ENCODE measurements around the gene GRIA4. TPM values are rescaled to one million over a fixed set of nuclear protein-coding genes. Genes with fewer than 3 reads are reported as not detected.

GRIA4 gene
- polyA plus RNA-seq, 2 of the 4 experiments (the other 2 are of a cell fraction): not detected

- Histone ChIP-seq H3K9me3 (no peaks in the 10 kb centered on the region), H3K4me2 (no peak overlapping the region), H3K4me1 (no peaks in the 10 kb centered on the region), H3K4me3 (no peak overlapping the region), H3K27ac (no peak overlapping the region)
- TF ChIP-seq NR3C1 (IDR thresholded peaks at IDR 0.05) (no peak), HEYL (CRISPR knock-in tag; IDR thresholded peaks at IDR 0.05) (no peak), CEBPB (IDR thresholded peaks at IDR 0.05) (no peak), CHD2 (IDR thresholded peaks at IDR 0.05; ENCODE audit: low read length, partially characterized antibody) (no peak), JUN (IDR thresholded peaks at IDR 0.05) (no peak), TFCP2L1 (CRISPR knock-in tag; IDR thresholded peaks at IDR 0.05) (no peak), FOXS1 (CRISPR knock-in tag; IDR thresholded peaks at IDR 0.05) (no peak), HMGXB4 (CRISPR knock-in tag; IDR thresholded peaks at IDR 0.05; ENCODE audit: borderline replicate concordance) (no peak), NPAS2 (CRISPR knock-in tag; IDR thresholded peaks at IDR 0.05; ENCODE audit: borderline replicate concordance) (no peak), HOXB5 (CRISPR knock-in tag; IDR thresholded peaks at IDR 0.05) (no peak), SREBF2 (IDR thresholded peaks at IDR 0.05) (no peak), GATA3 (IDR thresholded peaks at IDR 0.05; ENCODE audit: borderline replicate concordance) (no peak), RCOR1 (IDR thresholded peaks at IDR 0.05; ENCODE audit: low read depth, low read length) (no peak), EHF (CRISPR knock-in tag; IDR thresholded peaks at IDR 0.05) (no peak), BCL3 (IDR thresholded peaks at IDR 0.05) (no peak), KDM5A (IDR thresholded peaks at IDR 0.05) (no peak)
- ChIA-PET POLR2A (no interaction called here), CTCF (no interaction called here)
- ATAC-seq: no peak
- no peak for DNase-seq (ENCODE audit: low read depth in 1 of 2, low spot score in 1 of 2)
- no peak for FAIRE-seq
- WGBS (ENCODE audit: missing lambda C conversion rate): 47% methylated on average over 3 of the region's 3 CpGs
Observed at GRCh38 chr11:105574974-105575373, 34.9 kb upstream of the GRIA4 start.

DNA sequence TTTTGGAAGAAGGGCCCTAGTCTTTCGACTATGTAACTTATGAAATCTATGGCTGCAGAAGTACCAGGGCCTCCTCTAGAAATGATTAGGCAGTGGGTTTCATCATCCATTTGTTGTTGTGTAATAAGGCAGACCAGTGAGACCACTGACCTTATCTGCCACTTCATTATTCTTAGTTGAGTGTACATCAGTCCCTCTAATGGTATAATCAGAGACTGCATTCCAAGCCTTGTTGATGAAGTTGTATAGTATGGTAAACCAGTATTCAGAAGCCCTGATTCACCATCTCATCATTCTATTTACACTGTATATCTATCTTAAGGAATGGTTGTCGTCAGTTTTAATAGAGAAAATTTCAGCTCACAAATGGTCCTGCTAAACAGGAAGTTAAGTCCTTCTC is 32.2 kb upstream of the GRIA4 start:
- no peaks in the 10 kb centered on the region for H3K9me3 ChIP-seq
- ChIA-PET CTCF (interaction anchor here (1.0 kb wide), 1 partner anchor 139 kb away, joined by 4 read pairs; no protein-coding TSS in a partner anchor), POLR2A (no interaction called here)
- DNase-seq (ENCODE audit: low read depth in 1 of 2, low spot score in 1 of 2) (no peak), FAIRE-seq (no peak), ATAC-seq (no peak)
- H3K4me2 ChIP-seq: no peak overlapping the region
- TF ChIP-seq FOSB (CRISPR knock-in tag; IDR thresholded peaks at IDR 0.05): no peak
- no peak for TF ChIP-seq FOSL2 (IDR thresholded peaks at IDR 0.05)
- no peak for TF ChIP-seq FOSL2 (CRISPR knock-in tag; IDR thresholded peaks at IDR 0.05)
- no peak for TF ChIP-seq E2F6 (IDR thresholded peaks at IDR 0.05; ENCODE audit: borderline replicate concordance, low read depth)
- no peak for TF ChIP-seq ESRRA (IDR thresholded peaks at IDR 0.05; ENCODE audit: borderline replicate concordance, low read length)
- no peak for TF ChIP-seq KDM5A (IDR thresholded peaks at IDR 0.05)
- TF ChIP-seq CBX8 (IDR thresholded peaks at IDR 0.05): no peak
- TF ChIP-seq, protein P1, sequence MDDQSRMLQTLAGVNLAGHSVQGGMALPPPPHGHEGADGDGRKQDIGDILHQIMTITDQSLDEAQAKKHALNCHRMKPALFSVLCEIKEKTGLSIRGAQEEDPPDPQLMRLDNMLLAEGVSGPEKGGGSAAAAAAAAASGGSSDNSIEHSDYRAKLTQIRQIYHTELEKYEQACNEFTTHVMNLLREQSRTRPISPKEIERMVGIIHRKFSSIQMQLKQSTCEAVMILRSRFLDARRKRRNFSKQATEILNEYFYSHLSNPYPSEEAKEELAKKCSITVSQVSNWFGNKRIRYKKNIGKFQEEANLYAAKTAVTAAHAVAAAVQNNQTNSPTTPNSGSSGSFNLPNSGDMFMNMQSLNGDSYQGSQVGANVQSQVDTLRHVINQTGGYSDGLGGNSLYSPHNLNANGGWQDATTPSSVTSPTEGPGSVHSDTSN (IDR thresholded peaks at IDR 0.05): no peak
- no peak for TF ChIP-seq ZSCAN20 (CRISPR knock-in tag; IDR thresholded peaks at IDR 0.05)
- TF ChIP-seq HEYL (CRISPR knock-in tag; IDR thresholded peaks at IDR 0.05): no peak
- TF ChIP-seq, protein P2, sequence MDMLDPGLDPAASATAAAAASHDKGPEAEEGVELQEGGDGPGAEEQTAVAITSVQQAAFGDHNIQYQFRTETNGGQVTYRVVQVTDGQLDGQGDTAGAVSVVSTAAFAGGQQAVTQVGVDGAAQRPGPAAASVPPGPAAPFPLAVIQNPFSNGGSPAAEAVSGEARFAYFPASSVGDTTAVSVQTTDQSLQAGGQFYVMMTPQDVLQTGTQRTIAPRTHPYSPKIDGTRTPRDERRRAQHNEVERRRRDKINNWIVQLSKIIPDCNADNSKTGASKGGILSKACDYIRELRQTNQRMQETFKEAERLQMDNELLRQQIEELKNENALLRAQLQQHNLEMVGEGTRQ (IDR thresholded peaks at IDR 0.05): no peak
- no peak for TF ChIP-seq HOXB5 (CRISPR knock-in tag; IDR thresholded peaks at IDR 0.05)
- TF ChIP-seq BHLHE40 (IDR thresholded peaks at IDR 0.05; ENCODE audit: low read depth, low read length): no peak
- TF ChIP-seq SMC3 (IDR thresholded peaks at IDR 0.05): no peak
- H3K27ac ChIP-seq: no peak overlapping the region
- H3K4me3 ChIP-seq: no peak overlapping the region
- 4% methylated on average over 2 of the region's 2 CpGs for WGBS (ENCODE audit: missing lambda C conversion rate)
- no peaks in the 10 kb centered on the region for H3K4me1 ChIP-seq

All from A549 (cell line).